ENCODE data around the gene TMC6.
"Not testable (repeated sequence)": the region's sequence is repeated elsewhere in the genome, so short reads cannot be mapped to it uniquely, and the experiment has no call there.

The TMC6 gene

GRCh38 chr17:78081551-78081950 lies 47.0 kb downstream of the TMC6 start:
- no peak for DNase-seq (ENCODE audit: low read depth, low spot score)

GRCh38 chr17:78079253-78079652 lies 49.3 kb downstream of the TMC6 start:
- no peak for DNase-seq (ENCODE audit: low read depth, low spot score)

- DNase-seq (ENCODE audit: low read depth, low spot score) = no peak
Observed at GRCh38 chr17:78075545-78075944, 53.0 kb downstream of the TMC6 start.

GRCh38 chr17:78075011-78075410 lies 53.5 kb downstream of the TMC6 start:
- DNase-seq (ENCODE audit: low read depth, low spot score) = no peak

- no peak for DNase-seq (ENCODE audit: low read depth, low spot score)
Observed at GRCh38 chr17:78072961-78073360, 55.6 kb downstream of the TMC6 start.

- no peak for DNase-seq (ENCODE audit: low read depth, low spot score)
Observed at GRCh38 chr17:78069695-78070094, 58.9 kb downstream of the TMC6 start.

- not testable (repeated sequence) for DNase-seq (ENCODE audit: low read depth, low spot score)
Observed at GRCh38 chr17:78066976-78067375, 61.6 kb downstream of the TMC6 start.

GRCh38 chr17:78064708-78065107 lies 63.8 kb downstream of the TMC6 start:
- DNase-seq (ENCODE audit: low read depth, low spot score) = no peak

- DNase-seq (ENCODE audit: low read depth, low spot score) = no peak
Observed at GRCh38 chr17:78063489-78063888, 65.1 kb downstream of the TMC6 start.

- no peak for DNase-seq (ENCODE audit: low read depth, low spot score)
Observed at GRCh38 chr17:78062596-78062995, 66.0 kb downstream of the TMC6 start.
